HG03280 (cell line): ENCODE measurements around the gene FOXB2.
"Not testable (repeated sequence)": the region's sequence is repeated elsewhere in the genome, so short reads cannot be mapped to it uniquely, and the experiment has no call there.

Experiments used
- ATAC-seq: cut with Tn5 transposase; IDR thresholded peaks from one replicate; pipeline ENCODE4 v1.9.1; 2021; ENCODE audit warnings: mild to moderate bottlenecking, moderate library complexity; ENCODE audit not compliant: unreplicated experiment

FOXB2 gene

GRCh38 chr9:77016121-77016525, 3.3 kb upstream of the FOXB2 start:
- ATAC-seq: no peak

GRCh38 chr9:77016526-77017504, 2.6 kb upstream of the FOXB2 start:
- no peak for ATAC-seq

GRCh38 chr9:77017505-77017894, 2.0 kb upstream of the FOXB2 start:
- no peak for ATAC-seq

GRCh38 chr9:77018058-77018968, 1.1 kb upstream of the FOXB2 start:
- ATAC-seq: no peak

GRCh38 chr9:77018969-77019235, 553 bp upstream of the FOXB2 start:
- ATAC-seq: no peak

GRCh38 chr9:77019926-77020412, 514 bp downstream of the FOXB2 start:
- no peak for ATAC-seq

- no peak for ATAC-seq
Measured at GRCh38 chr9:77020413-77021290, 1.2 kb downstream of the FOXB2 start.

GRCh38 chr9:77021291-77021894, 1.9 kb downstream of the FOXB2 start:
- no peak for ATAC-seq

GRCh38 chr9:77021922-77022782, 2.7 kb downstream of the FOXB2 start:
- no peak for ATAC-seq

GRCh38 chr9:77022783-77023440, 3.5 kb downstream of the FOXB2 start:
- no peak for ATAC-seq

- no peak for ATAC-seq
Measured at GRCh38 chr9:77023726-77024125, 4.3 kb downstream of the FOXB2 start.

GRCh38 chr9:77024776-77025545, 5.5 kb downstream of the FOXB2 start:
- ATAC-seq: no peak

- ATAC-seq: no peak
Measured at GRCh38 chr9:77028478-77028877, 9.0 kb downstream of the FOXB2 start.

GRCh38 chr9:77030045-77030444, 10.6 kb downstream of the FOXB2 start:
- ATAC-seq: no peak

- ATAC-seq: no peak
Measured at GRCh38 chr9:77038281-77039036, 19.0 kb downstream of the FOXB2 start.

- no peak for ATAC-seq
Measured at GRCh38 chr9:77040340-77040739, 20.9 kb downstream of the FOXB2 start.

GRCh38 chr9:77043743-77044142, 24.3 kb downstream of the FOXB2 start:
- ATAC-seq: not testable (repeated sequence)
